ENCODE measurements around the gene RASEF. TPM values are rescaled to one million over a fixed set of nuclear protein-coding genes. Genes with fewer than 3 reads are reported as not detected.

Gene RASEF
- total RNA-seq, 4 donors from 2014 or later: 9.9 to 73.6 (median 29.4) TPM

DNA sequence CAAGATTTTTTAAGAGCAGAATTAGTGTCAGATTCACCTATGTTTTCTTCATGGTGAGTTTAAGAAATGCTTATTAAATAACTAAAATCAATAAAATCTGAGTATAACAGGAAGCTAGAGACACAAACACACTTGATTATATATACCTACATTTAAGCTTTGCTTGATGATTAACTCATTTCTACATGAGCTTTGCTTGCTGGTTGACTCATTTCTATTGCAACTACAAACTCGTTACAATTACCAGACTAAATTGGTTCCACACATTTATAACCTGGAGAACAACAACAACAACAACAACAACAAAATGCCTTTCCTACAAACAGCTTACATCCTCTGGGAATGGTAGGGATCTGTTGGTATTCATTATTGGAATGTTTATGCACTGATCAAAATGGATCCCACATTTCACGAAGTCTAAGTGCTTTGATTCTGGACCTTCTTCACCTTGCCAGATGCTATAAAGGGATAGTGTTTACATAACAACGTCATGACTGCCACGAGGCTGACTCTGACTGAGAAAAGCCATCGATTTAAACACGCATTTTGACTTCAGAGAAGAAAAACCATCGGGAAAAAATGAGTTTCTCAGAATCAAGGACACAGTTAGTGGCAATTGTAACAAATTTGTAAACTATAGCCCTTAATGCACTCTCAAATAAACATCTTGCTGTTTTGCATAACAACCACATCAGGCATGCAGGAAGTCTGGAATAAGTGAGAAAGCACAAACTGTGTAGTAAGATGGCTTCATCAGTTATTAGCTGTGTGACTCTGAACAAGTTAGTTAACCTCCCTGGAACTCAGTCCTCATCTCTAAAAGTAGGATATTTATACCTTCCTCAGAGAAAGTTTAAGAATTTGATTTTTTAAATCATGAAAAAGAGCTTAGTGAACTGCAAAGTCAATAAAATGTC is 49.8 kb downstream of the RASEF start:
- H3K36me3 ChIP-seq: no peaks in the 10 kb centered on the region
- peaks cover 0 to 9% (median 0%) of the 10 kb centered on the region in 4 donors for H3K4me1 ChIP-seq
- TF ChIP-seq, protein P1, sequence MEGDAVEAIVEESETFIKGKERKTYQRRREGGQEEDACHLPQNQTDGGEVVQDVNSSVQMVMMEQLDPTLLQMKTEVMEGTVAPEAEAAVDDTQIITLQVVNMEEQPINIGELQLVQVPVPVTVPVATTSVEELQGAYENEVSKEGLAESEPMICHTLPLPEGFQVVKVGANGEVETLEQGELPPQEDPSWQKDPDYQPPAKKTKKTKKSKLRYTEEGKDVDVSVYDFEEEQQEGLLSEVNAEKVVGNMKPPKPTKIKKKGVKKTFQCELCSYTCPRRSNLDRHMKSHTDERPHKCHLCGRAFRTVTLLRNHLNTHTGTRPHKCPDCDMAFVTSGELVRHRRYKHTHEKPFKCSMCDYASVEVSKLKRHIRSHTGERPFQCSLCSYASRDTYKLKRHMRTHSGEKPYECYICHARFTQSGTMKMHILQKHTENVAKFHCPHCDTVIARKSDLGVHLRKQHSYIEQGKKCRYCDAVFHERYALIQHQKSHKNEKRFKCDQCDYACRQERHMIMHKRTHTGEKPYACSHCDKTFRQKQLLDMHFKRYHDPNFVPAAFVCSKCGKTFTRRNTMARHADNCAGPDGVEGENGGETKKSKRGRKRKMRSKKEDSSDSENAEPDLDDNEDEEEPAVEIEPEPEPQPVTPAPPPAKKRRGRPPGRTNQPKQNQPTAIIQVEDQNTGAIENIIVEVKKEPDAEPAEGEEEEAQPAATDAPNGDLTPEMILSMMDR (IDR thresholded peaks at IDR 0.05): no peak
- no peak for TF ChIP-seq POLR2A (IDR thresholded peaks at IDR 0.05)
- no peak for DNase-seq
- H3K4me3 ChIP-seq: no peak overlapping the region
- no peaks in the 10 kb centered on the region for H3K27me3 ChIP-seq
- H3K9me3 ChIP-seq: no peaks in the 10 kb centered on the region
- H3K27ac ChIP-seq: no peak overlapping the region

GRCh38 chr9:83012168-83012921 is 50.6 kb downstream of the RASEF start:
- Histone ChIP-seq H3K27ac (no peak overlapping the region), H3K4me1 (peaks cover 0 to 9% (median 0%) of the 10 kb centered on the region in 4 donors), H3K4me3 (no peak overlapping the region), H3K9me3 (no peaks in the 10 kb centered on the region), H3K36me3 (no peaks in the 10 kb centered on the region), H3K27me3 (no peaks in the 10 kb centered on the region)
- no peak for TF ChIP-seq POLR2A (IDR thresholded peaks at IDR 0.05)
- DNase-seq: no peak

GRCh38 chr9:83011611-83012010 is 51.3 kb downstream of the RASEF start:
- Histone ChIP-seq H3K9me3 (no peaks in the 10 kb centered on the region), H3K4me3 (no peak overlapping the region), H3K36me3 (no peaks in the 10 kb centered on the region), H3K27ac (no peak overlapping the region), H3K27me3 (no peaks in the 10 kb centered on the region), H3K4me1 (peaks cover 0 to 9% (median 0%) of the 10 kb centered on the region in 4 donors)
- TF ChIP-seq, protein P1 (IDR thresholded peaks at IDR 0.05): no peak
- no peak for TF ChIP-seq POLR2A (IDR thresholded peaks at IDR 0.05)
- no peak for DNase-seq

GRCh38 chr9:83007521-83008300 is 55.2 kb downstream of the RASEF start:
- Histone ChIP-seq H3K4me1 (no peaks in the 10 kb centered on the region), H3K27ac (no peak overlapping the region), H3K27me3 (no peaks in the 10 kb centered on the region), H3K4me3 (no peak overlapping the region), H3K36me3 (no peaks in the 10 kb centered on the region), H3K9me3 (no peaks in the 10 kb centered on the region)
- no peak for DNase-seq
- TF ChIP-seq POLR2A (IDR thresholded peaks at IDR 0.05): no peak
- TF ChIP-seq, protein P1 (IDR thresholded peaks at IDR 0.05): no peak

GRCh38 chr9:83006378-83006777 is 56.6 kb downstream of the RASEF start:
- no peak overlapping the region for H3K4me3 ChIP-seq
- TF ChIP-seq, protein P1 (IDR thresholded peaks at IDR 0.05): no peak
- no peak for TF ChIP-seq POLR2A (IDR thresholded peaks at IDR 0.05)
- H3K27me3 ChIP-seq: no peaks in the 10 kb centered on the region
- no peak for DNase-seq
- H3K27ac ChIP-seq: no peak overlapping the region
- no peaks in the 10 kb centered on the region for H3K36me3 ChIP-seq
- no peaks in the 10 kb centered on the region for H3K4me1 ChIP-seq
- H3K9me3 ChIP-seq: no peaks in the 10 kb centered on the region

Data from Peyer's patch (tissue), 4 donors.